HG03354 (cell line): ENCODE data around the gene PLAU.
A peak's percentile ranks its signal among the peaks of the same experiment; 100 is the strongest.
"Not testable (repeated sequence)": the region's sequence is repeated elsewhere in the genome, so short reads cannot be mapped to it uniquely, and the experiment has no call there.

Experiments
- ATAC-seq: cut with Tn5 transposase; IDR thresholded peaks from one replicate; pipeline ENCODE4 v1.9.1; 2021; ENCODE audit warnings: mild to moderate bottlenecking; ENCODE audit not compliant: unreplicated experiment, poor library complexity, severe bottlenecking

Gene PLAU

DNA sequence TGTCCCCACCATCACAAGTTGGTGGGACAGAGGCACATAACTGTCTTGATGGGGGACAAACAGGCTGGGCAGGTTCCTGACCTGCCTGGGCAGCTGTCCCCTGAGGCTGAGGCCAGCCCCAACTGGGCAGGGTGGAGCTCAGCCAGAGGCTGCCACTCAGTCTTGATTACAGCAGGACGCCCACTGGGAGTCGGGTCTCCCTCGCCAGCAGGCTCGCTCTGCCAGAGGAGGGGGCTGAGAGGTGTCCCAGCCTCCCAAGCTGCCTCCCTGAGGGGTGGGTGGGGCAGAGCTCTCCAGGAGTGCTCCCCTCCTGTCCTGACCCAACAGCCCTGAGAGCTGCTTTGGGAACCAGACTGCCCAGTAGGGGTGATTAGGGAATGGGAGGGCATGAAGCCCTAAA is 34.8 kb upstream of the PLAU start:
- ATAC-seq: no peak

- no peak for ATAC-seq
Measured at GRCh38 chr10:73876566-73876965, 34.4 kb upstream of the PLAU start.

GRCh38 chr10:73876971-73877370 is 34.0 kb upstream of the PLAU start:
- no peak for ATAC-seq

GRCh38 chr10:73877533-73878160 is 33.3 kb upstream of the PLAU start:
- ATAC-seq: no peak

DNA sequence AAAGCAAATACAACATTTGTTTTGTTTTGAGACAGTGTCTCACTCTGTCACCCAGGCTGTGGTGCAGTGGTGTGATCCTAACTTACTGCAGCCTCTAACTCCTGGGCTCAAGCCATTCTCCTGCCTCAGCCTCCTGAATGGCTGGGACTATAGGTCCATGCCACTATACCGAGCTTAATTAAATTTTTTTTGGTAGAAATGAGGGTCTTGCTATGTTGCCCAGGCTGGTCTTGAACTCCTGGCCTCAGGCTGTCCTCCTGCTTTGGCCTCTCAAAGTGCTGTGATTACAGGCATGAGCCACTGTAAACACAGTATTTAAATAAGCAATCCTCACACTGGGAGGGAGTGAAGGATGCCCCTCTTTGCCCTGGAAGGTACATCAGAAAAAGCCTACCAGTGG is 32.6 kb upstream of the PLAU start:
- no peak for ATAC-seq

GRCh38 chr10:73879296-73880173 is 31.4 kb upstream of the PLAU start:
- peak; percentile 88 for ATAC-seq

DNA sequence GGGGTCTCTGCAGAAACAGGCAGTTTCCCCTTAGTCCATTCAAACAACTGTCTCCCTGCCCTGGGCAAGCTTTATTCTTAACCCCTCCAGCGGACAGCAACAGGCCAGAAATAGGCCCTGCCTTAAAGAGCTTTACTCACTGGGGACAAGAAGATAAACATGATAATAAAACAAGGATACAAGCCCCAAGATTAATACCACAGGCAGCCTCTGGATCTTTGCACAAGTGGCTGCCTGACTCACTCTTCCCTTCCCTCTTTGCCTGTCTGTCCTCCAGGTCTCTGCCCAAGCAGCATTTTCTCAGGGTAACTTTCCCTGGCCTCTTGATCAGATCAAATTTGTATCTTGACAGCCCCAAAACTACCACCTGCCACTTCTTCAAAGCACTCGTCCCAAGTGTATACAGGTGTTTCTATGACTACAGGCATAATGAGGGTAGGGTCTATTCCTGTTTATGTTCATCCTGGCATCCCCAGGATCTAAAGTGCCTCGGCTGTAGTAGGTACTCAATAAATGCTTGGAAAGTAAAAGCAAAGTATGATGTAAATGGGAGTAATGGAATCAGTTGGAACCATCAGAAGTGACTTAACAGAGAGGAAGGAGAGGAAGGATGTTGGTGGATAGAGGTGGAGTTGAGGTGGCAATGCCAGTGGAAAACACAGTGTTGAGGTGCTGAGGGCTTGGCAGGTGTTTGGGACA is 29.6 kb upstream of the PLAU start:
- ATAC-seq: no peak

- no peak for ATAC-seq
Measured at GRCh38 chr10:73884017-73884416, 26.9 kb upstream of the PLAU start.

DNA sequence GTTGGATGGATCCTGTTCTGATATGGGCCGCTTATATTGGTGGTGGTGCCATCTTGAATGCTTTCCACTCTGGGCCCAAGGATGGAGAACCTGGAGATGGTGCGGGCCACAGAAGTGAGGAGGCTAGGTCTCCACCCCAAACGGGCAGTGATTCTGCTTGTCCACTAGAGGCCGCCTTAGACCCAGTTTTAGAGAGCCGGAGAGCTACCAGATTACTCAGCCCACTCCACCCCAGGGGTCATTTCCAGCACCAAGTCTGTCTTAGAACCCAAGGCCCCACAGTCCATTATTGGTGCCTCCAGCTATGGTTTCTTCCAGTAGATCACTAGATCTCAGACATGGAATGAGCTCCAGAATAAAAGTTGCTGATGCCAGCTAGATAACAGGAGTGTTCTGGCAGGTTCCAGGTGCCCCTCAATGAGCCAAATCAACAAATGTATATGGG is 24.8 kb upstream of the PLAU start:
- ATAC-seq: peak; percentile 82

DNA sequence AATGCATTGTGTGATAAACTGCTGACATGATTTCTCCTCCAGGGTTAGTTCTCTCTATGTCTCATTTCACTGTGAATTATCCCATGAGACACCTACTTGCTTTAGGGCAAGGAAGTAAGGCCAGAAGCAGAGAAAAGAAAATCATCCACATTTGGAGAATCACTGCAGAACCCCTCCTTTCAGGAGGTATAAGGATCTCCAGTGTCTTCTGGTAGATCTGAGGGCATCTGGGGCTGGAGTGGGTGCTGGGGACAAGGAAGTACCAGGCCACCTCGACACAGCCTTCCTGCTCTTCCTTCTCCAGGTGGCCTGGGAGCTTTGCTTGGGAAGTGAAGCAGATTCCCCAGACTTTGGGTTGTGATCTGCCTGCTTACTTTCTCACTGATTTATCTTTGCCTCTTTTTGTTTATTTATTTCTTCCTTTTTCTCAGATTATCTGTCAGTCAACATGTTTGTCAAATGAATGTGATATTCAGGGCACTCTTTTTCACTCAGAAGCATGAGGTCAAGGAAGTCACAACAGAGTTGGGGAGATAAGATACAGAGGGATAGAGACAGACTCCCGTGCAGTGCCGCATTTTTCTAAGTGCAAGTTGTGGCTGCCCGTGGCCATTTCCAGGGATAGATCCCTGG is 24.2 kb upstream of the PLAU start:
- no peak for ATAC-seq

GRCh38 chr10:73887294-73888039 is 23.5 kb upstream of the PLAU start:
- no peak for ATAC-seq

DNA sequence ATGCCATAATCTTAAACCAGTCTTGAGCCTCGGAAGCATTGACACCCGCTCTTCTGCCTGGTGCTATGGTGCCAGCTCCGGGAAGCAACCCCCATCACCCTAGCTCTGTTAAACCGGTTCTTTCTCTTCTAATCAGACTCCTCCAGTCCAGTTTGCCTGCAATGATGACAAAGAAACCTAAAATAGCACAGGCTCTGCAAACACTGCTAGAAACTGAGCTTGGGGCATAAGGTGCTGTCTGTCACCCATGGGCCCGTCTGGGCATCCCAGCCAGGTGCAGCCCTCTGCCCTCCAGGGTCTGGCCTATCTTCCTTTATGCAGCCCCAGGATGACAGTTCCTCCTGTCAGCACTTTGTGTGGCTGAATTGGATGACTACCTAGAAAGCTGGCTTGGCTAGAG is 22.4 kb upstream of the PLAU start:
- ATAC-seq: no peak

DNA sequence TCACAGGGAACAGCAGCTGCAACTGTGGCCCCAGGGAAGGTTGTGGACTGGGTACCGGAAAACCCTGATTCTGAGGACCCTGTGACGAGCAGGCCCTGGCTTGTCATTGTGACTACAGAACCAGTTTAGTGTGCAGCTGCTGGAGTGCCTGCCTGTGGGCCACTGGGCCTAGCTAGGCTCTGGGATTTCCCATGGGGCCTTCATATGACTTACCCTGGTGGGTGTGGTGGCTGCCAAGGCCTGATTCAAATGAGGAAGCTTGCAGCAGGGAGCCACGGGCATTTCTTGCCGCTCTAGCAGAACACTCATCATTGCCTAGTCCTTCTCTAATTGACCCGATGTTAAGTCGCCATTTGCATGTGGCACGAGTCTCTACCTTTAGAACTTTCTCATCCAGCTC is 21.9 kb upstream of the PLAU start:
- ATAC-seq: no peak

- ATAC-seq: not testable (repeated sequence)
Measured at GRCh38 chr10:73889416-73889815, 21.5 kb upstream of the PLAU start.

- ATAC-seq: no peak
Measured at GRCh38 chr10:73890261-73890660, 20.7 kb upstream of the PLAU start.

- ATAC-seq: not testable (repeated sequence)
Measured at GRCh38 chr10:73890830-73891229, 20.1 kb upstream of the PLAU start.

DNA sequence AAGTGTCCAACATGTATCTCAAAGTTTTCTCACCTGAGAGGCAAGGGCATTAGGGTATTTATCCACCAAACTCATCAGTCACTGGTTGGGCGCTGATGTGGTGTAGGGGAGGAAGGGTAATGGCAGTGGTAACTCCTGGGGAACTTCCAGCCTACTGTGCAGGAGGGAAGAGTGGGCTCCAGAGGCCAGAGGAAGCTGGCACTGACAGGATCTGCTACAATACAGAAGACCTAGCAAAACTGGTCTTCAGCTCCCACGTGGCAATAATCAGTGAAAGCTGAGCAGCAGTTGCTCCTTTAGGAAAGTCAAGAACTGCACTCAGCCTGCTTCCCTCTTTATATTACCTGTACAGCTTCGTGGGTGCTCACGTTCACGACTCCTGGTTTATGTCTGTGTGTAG is 19.4 kb upstream of the PLAU start:
- no peak for ATAC-seq

GRCh38 chr10:73892310-73893030 is 18.5 kb upstream of the PLAU start:
- ATAC-seq: no peak

- no peak for ATAC-seq
Measured at GRCh38 chr10:73893426-73893825, 17.5 kb upstream of the PLAU start.
